ENCODE measurements around the gene POLD3. TPM values are rescaled to one million over a fixed set of nuclear protein-coding genes. Genes with fewer than 3 reads are reported as not detected.

The POLD3 gene
- total RNA-seq, 3 donors from 2014 or later (not counting 1 experiment from before 2014, with no cell fraction given), result 9.4 to 10.6 (median 9.6) TPM

DNA sequence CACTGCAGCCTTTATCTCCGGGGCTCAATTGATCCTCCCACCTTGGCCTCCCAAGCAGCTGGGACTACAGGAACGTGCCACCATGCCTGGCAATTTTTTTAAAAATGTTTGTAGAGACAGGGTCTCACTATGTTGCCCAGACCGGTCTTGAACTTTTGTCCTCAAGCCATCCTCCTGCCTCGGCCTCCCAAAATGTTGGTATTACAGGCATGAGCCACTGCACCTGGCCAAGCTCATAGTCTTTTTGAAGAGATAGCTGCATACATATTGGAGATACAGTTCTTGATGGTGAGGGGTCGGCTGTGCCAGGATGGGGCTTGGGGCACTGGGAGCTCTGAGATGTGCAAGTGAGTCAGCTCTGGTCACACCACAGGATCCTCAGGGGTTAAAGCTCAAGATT lies 85.7 kb downstream of the POLD3 start:
- H3K27ac ChIP-seq (ENCODE audit: low read length), result no peak overlapping the region
- Mint-ChIP-seq H3K9me3 (no peaks in the 10 kb centered on the region), H3K27me3 (ENCODE audit: low read depth in 2 of 2) (peaks cover 5 to 16% of the 10 kb centered on the region in 2 donors), H3K4me1 (no peaks in the 10 kb centered on the region), H3K27ac (no peak overlapping the region), H3K4me3 (no peak overlapping the region), H3K36me3 (no peaks in the 10 kb centered on the region)
- peaks cover 7% of the 10 kb centered on the region for H3K27me3 ChIP-seq (ENCODE audit: control insufficient read depth, insufficient read depth, low read length)
- DNase-seq, result no peak
- 89% methylated on average over 5 of the region's 5 CpGs for WGBS (ENCODE audit: insufficient coverage)
- ATAC-seq, result no peak
- no peak overlapping the region for H3K4me3 ChIP-seq (ENCODE audit: low read length)
- no peak for TF ChIP-seq CTCF (IDR thresholded peaks at IDR 0.05)
- H3K9me3 ChIP-seq (ENCODE audit: control insufficient read depth, insufficient read depth, low read length), result no peaks in the 10 kb centered on the region
- no peaks in the 10 kb centered on the region for H3K36me3 ChIP-seq (ENCODE audit: control insufficient read depth, insufficient read depth, low read length)
- intact Hi-C loops (cut with micrococcal nuclease), result no loop called here
- no peaks in the 10 kb centered on the region for H3K4me1 ChIP-seq (ENCODE audit: control insufficient read depth, insufficient read depth, low read length)

DNA sequence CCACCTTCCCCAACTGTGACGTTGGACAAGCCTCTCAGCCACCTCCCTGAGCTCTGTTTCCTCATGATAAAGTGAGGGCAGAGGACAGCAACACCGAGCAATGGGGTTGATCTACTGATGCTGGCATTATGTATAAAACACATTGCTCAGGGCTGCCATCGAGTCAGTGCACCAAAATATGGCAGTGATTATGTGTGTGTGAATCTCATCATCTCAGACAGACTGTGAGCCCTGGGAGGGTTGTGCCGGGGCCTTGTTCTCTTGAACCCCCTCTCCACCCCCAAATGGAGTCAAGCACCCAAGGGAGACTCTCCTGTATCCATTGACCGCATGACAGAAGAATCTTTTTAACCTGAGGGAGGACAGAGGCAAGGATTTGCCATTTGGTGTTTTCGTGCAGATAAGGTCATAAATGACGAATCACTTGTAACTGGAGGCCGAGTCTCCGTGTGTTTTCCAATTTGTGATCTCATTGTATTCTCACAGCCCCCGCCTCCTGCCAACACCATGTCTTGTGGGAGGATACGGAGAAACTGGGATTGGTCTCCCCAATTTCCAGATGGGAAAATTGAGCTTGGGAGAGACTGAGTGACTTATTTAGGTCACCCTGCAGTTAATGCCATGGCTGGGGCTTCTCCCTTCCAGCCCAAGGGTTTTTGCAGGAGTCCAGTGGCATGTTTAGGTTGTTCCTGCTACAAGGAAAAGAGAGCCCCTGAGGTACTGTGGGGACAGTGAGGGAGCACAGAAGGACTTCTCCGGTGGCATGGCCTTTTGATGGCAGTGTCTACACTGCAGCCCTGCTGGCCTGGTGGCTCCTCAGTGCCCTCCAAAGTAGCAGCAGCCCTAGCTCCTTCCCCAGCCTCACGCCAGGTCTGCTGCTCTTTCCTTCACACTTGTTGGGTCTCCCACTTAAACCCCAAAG lies 86.5 kb downstream of the POLD3 start:
- 92% methylated on average over 12 of the region's 13 CpGs for WGBS (ENCODE audit: insufficient coverage)
- H3K36me3 Mint-ChIP-seq, result no peaks in the 10 kb centered on the region
- H3K36me3 ChIP-seq (ENCODE audit: control insufficient read depth, insufficient read depth, low read length), result no peaks in the 10 kb centered on the region
- DNase-seq (no peak), ATAC-seq (no peak)
- peaks cover 6 to 19% of the 10 kb centered on the region in 2 donors for H3K27me3 Mint-ChIP-seq (ENCODE audit: low read depth in 2 of 2)
- H3K4me1 ChIP-seq (ENCODE audit: control insufficient read depth, insufficient read depth, low read length), result no peaks in the 10 kb centered on the region
- H3K27ac Mint-ChIP-seq, result no peak overlapping the region
- no peak overlapping the region for H3K4me3 ChIP-seq (ENCODE audit: low read length)
- peaks cover 7% of the 10 kb centered on the region for H3K27me3 ChIP-seq (ENCODE audit: control insufficient read depth, insufficient read depth, low read length)
- no peak for TF ChIP-seq CTCF (IDR thresholded peaks at IDR 0.05)
- H3K27ac ChIP-seq (ENCODE audit: low read length), result no peak overlapping the region
- H3K9me3 Mint-ChIP-seq, result no peaks in the 10 kb centered on the region
- intact Hi-C loops (cut with micrococcal nuclease), result no loop called here
- no peaks in the 10 kb centered on the region for H3K9me3 ChIP-seq (ENCODE audit: control insufficient read depth, insufficient read depth, low read length)
- no peaks in the 10 kb centered on the region for H3K4me1 Mint-ChIP-seq
- no peak overlapping the region for H3K4me3 Mint-ChIP-seq

DNA sequence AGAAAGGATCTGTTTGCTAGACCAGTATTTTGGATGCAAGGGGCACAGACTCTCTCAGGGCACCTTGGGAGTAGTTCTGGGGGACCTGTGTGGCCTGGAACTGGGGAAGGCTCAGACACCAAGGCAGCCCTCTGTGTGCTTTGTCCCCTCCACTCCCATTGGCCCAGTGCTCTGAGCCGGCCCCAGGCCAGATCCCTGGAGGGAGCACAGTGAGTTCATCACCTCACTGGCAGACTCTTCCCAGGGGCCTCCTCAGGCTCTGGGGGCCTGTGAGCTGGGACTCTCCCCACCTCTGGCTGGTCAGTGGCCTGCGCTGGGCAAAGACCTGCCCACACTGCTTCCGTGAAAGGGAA lies 87.1 kb downstream of the POLD3 start:
- ATAC-seq, result no peak
- no peak for TF ChIP-seq CTCF (IDR thresholded peaks at IDR 0.05)
- H3K27ac Mint-ChIP-seq, result no peak overlapping the region
- no peak overlapping the region for H3K27ac ChIP-seq (ENCODE audit: low read length)
- DNase-seq, result no peak
- H3K27me3 Mint-ChIP-seq (ENCODE audit: low read depth in 2 of 2), result peaks cover 6 to 23% of the 10 kb centered on the region in 2 donors
- no peaks in the 10 kb centered on the region for H3K9me3 Mint-ChIP-seq
- H3K4me3 ChIP-seq (ENCODE audit: low read length), result no peak overlapping the region
- H3K36me3 ChIP-seq (ENCODE audit: control insufficient read depth, insufficient read depth, low read length), result no peaks in the 10 kb centered on the region
- no peak overlapping the region for H3K4me3 Mint-ChIP-seq
- no peaks in the 10 kb centered on the region for H3K36me3 Mint-ChIP-seq
- intact Hi-C loops (cut with micrococcal nuclease), result no loop called here
- WGBS (ENCODE audit: insufficient coverage), result 96% methylated on average over 3 of the region's 3 CpGs
- H3K27me3 ChIP-seq (ENCODE audit: control insufficient read depth, insufficient read depth, low read length), result peaks cover 11% of the 10 kb centered on the region
- H3K9me3 ChIP-seq (ENCODE audit: control insufficient read depth, insufficient read depth, low read length), result no peaks in the 10 kb centered on the region
- no peaks in the 10 kb centered on the region for H3K4me1 ChIP-seq (ENCODE audit: control insufficient read depth, insufficient read depth, low read length)
- no peaks in the 10 kb centered on the region for H3K4me1 Mint-ChIP-seq
